A549 (cell line): ENCODE results near the gene BICRA. TPM values are rescaled to one million over a fixed set of nuclear protein-coding genes. Genes with fewer than 3 reads are reported as not detected.
"Not testable (repeated sequence)": the region's sequence is repeated elsewhere in the genome, so short reads cannot be mapped to it uniquely, and the experiment has no call there.

Experiments used
- ATAC-seq, 2 experiments: fragments of 200-7000 bp in 1 of 2; fragments of >200 bp in 1 of 2; cut with Nextera tagmentation in 1 of 2; cut with Tn5 transposase in 1 of 2; 3 replicates each; pipeline versions ENCODE4 v1.8.0 to v1.9.1; 2018 to 2020; ENCODE audit warnings: mild to moderate bottlenecking in 1 of 2, moderate library complexity in 1 of 2
- CTCF ChIA-PET: fragments of 300-600 bp; sonication (Branson Sonifier 250); formaldehyde crosslinking; extraction: SDS; loops from one replicate; lab custom pipeline; 2021; ENCODE audit warnings: antibody characterized with exemption, inconsistent platforms; lab: Yijun Ruan, JAX
- POLR2A ChIA-PET: fragments of 350-600 bp; formaldehyde crosslinking; extraction: SDS; loops from one replicate; lab custom pipeline; 2021; ENCODE audit warnings: antibody characterized with exemption, inconsistent platforms; lab: Yijun Ruan, JAX
- DNase-seq, 2 experiments: peaks; one replicate each; pipeline versions ENCODE4 v3.0.0 to v3.0.0-alpha.2; 2011 to 2016; ENCODE audit warnings: low read depth in 1 of 2, low spot score in 1 of 2
- FAIRE-seq: peaks from 2 replicates; lab custom pipeline; 2011; peaks lifted over from hg19 to GRCh38; lab: Jason Lieb, UNC
- H3K27ac ChIP-seq, 2 experiments: fragments of >200 bp; sonication (Bioruptor Twin); formaldehyde crosslinking; 3 replicates each; pipeline ENCODE4 v1.5.1; 2016 to 2017
- H3K4me1 ChIP-seq: fragments of >200 bp; sonication (Bioruptor Twin); formaldehyde crosslinking; 3 replicates; pipeline ENCODE4 v1.6.1; 2016
- H3K4me2 ChIP-seq: fragments of >200 bp; sonication (Bioruptor Twin); formaldehyde crosslinking; 3 replicates; pipeline ENCODE4 v1.6.1; 2016
- H3K4me3 ChIP-seq: fragments of >200 bp; sonication (Bioruptor Twin); formaldehyde crosslinking; 3 replicates; pipeline ENCODE4 v1.5.1; 2016
- H3K9me3 ChIP-seq: fragments of >200 bp; sonication (Bioruptor Twin); formaldehyde crosslinking; 3 replicates; pipeline ENCODE4 v1.6.1; 2016
- BHLHE40 ChIP-seq: IDR thresholded peaks from 2 replicates; pipeline ENCODE4 v1.6.1; 2012; ENCODE audit warnings: low read depth, low read length, inconsistent platforms
- CBX2 ChIP-seq: fragments of 200-600 bp; sonication (generic); IDR thresholded peaks from 2 replicates; pipeline ENCODE4 v1.6.1; 2016; ENCODE audit warnings: low read depth, mild to moderate bottlenecking, borderline replicate concordance
- CEBPB ChIP-seq, 2 experiments: fragments of >200 bp in 1 of 2; sonication (Bioruptor Twin) in 1 of 2; formaldehyde crosslinking in 1 of 2; IDR thresholded peaks; 2 replicates each; pipeline ENCODE4 v1.6.1; 2012 to 2016
- CHD4 ChIP-seq: fragments of 200-600 bp; sonication (generic); IDR thresholded peaks from 2 replicates; pipeline ENCODE4 v1.6.1; 2016; ENCODE audit warnings: antibody characterized with exemption, mild to moderate bottlenecking, borderline replicate concordance
- EP300 ChIP-seq, 2 experiments: fragments of >200 bp; sonication (Bioruptor Twin); formaldehyde crosslinking; IDR thresholded peaks; 2 replicates in 1 of 2; 3 replicates in 1 of 2; pipeline ENCODE4 v1.6.1; 2016 to 2017
- ESRRA ChIP-seq: fragments of 150-350 bp; IDR thresholded peaks from 2 replicates; pipeline ENCODE4 v1.6.1; 2014; ENCODE audit warnings: mild to moderate bottlenecking, low read length, borderline replicate concordance
- FOSL2 ChIP-seq, 2 experiments: fragments of 450-650 bp in 1 of 2; fragments of >200 bp in 1 of 2; sonication (Bioruptor Twin) in 1 of 2; formaldehyde crosslinking; IDR thresholded peaks; 2 replicates each; pipeline versions ENCODE4 v1.5.0 to v1.6.1; 2016 to 2020; ENCODE audit warnings: mild to moderate bottlenecking in 1 of 2, moderate library complexity in 1 of 2
- FOXS1 ChIP-seq: fragments of 250-450 bp; sonication (Bioruptor Pico); IDR thresholded peaks from 2 replicates; pipeline ENCODE4 v1.5.0; 2020; ENCODE audit warnings: mild to moderate bottlenecking, moderate library complexity
- HEYL ChIP-seq: fragments of 250-450 bp; sonication (Bioruptor Pico); IDR thresholded peaks from 2 replicates; pipeline ENCODE4 v1.8.0; 2021; ENCODE audit warnings: mild to moderate bottlenecking, moderate library complexity
- HOXB13 ChIP-seq: fragments of 250-450 bp; sonication (Bioruptor Pico); IDR thresholded peaks from 2 replicates; pipeline ENCODE4 v1.5.0; 2020; ENCODE audit warnings: low read depth, mild to moderate bottlenecking, moderate library complexity
- HOXB5 ChIP-seq: fragments of 250-450 bp; sonication (Bioruptor Pico); IDR thresholded peaks from 2 replicates; pipeline ENCODE4 v1.5.0; 2020; ENCODE audit warnings: mild to moderate bottlenecking, moderate library complexity
- JUN ChIP-seq, 2 experiments: fragments of >200 bp; sonication (Bioruptor Twin); formaldehyde crosslinking; IDR thresholded peaks; 2 replicates in 1 of 2; 3 replicates in 1 of 2; pipeline ENCODE4 v1.6.1; 2016 to 2017
- JUNB ChIP-seq: fragments of >200 bp; sonication (Bioruptor Twin); formaldehyde crosslinking; IDR thresholded peaks from 2 replicates; pipeline ENCODE4 v1.6.1; 2016
- KDM1A ChIP-seq: fragments of 200-600 bp; sonication (generic); IDR thresholded peaks from 2 replicates; pipeline ENCODE4 v1.6.1; 2016; ENCODE audit warnings: low read depth, mild to moderate bottlenecking
- KDM5A ChIP-seq: fragments of 200-600 bp; sonication (generic); IDR thresholded peaks from 2 replicates; pipeline ENCODE4 v1.6.1; 2016; ENCODE audit warnings: antibody characterized with exemption, mild to moderate bottlenecking
- MYC ChIP-seq: IDR thresholded peaks from 2 replicates; pipeline ENCODE4 v1.6.1; 2012; ENCODE audit warnings: mild to moderate bottlenecking, inconsistent platforms, low read length, improper control_type of control experiment, borderline replicate concordance
- NPAS2 ChIP-seq: fragments of 250-450 bp; sonication (Bioruptor Pico); IDR thresholded peaks from 2 replicates; pipeline ENCODE4 v1.8.0; 2022; ENCODE audit warnings: mild to moderate bottlenecking, moderate library complexity, borderline replicate concordance
- RAD21 ChIP-seq, 2 experiments: fragments of >200 bp in 1 of 2; sonication (Bioruptor Twin) in 1 of 2; formaldehyde crosslinking in 1 of 2; IDR thresholded peaks in 1 of 2; conservative IDR thresholded peaks in 1 of 2; 2 replicates in 1 of 2; 3 replicates in 1 of 2; pipeline ENCODE4 v1.6.1; 2012 to 2018; ENCODE audit warnings: inconsistent platforms in 1 of 2
- RCOR1 ChIP-seq: fragments of 150-350 bp; IDR thresholded peaks from 2 replicates; pipeline ENCODE4 v1.6.1; 2014; ENCODE audit warnings: antibody characterized with exemption, low read length, low read depth
- RFX5 ChIP-seq: fragments of 450-650 bp; IDR thresholded peaks from 2 replicates; pipeline ENCODE4 v1.7.1; 2014; ENCODE audit warnings: antibody characterized with exemption, mild to moderate bottlenecking, moderate library complexity
- SREBF2 ChIP-seq: fragments of 450-650 bp; IDR thresholded peaks from 2 replicates; pipeline ENCODE4 v1.6.1; 2014; ENCODE audit warnings: mild to moderate bottlenecking, moderate library complexity
- TP53 ChIP-seq: fragments of 250-450 bp; sonication (Bioruptor Pico); IDR thresholded peaks from 2 replicates; pipeline ENCODE4 v1.5.0; 2021; ENCODE audit warnings: mild to moderate bottlenecking, moderate library complexity
- ZC3H11A ChIP-seq: fragments of 450-650 bp; IDR thresholded peaks from 2 replicates; pipeline ENCODE4 v1.6.1; 2014; ENCODE audit warnings: antibody characterized with exemption, mild to moderate bottlenecking
- WGBS: methylation state at CpG from one replicate; pipeline ENCODE4 v1.1.6; 2017; ENCODE audit errors: missing lambda C conversion rate; 5-methylcytosine and 5-hydroxymethylcytosine counted together
- polyA plus RNA-seq, 4 experiments: library from polyadenylated mRNA; depleted of rRNA in 3 of 4; stranded (reverse); fragments of >200 nt; fragmentation: RNase III in 1 of 4; extraction: RNeasy Plus Mini Kit Qiagen cat#74134 plus additional on column Dnase treatment in 1 of 4; gene quantifications; 2 replicates in 3 of 4; 3 replicates in 1 of 4; pipeline ENCODE4 v1.2.3, GENCODE V29; 2011 to 2017
- TF ChIP-seq, protein P1 (sequence below): fragments of 250-450 bp; sonication (Bioruptor Pico); IDR thresholded peaks from 2 replicates; pipeline ENCODE4 v1.5.0; 2021; ENCODE audit warnings: mild to moderate bottlenecking, moderate library complexity, borderline replicate concordance
- TF ChIP-seq, protein P2 (sequence below): fragments of 200-600 bp; sonication (generic); IDR thresholded peaks from 2 replicates; pipeline ENCODE4 v1.6.1; 2016; ENCODE audit warnings: antibody characterized with exemption, mild to moderate bottlenecking, moderate library complexity
- TF ChIP-seq, protein P3 (sequence below): fragments of 150-350 bp; IDR thresholded peaks from 2 replicates; pipeline ENCODE4 v1.6.1; 2014; ENCODE audit warnings: low read depth, mild to moderate bottlenecking, low read length
- TF ChIP-seq, protein P4 (sequence below): fragments of >200 bp; sonication (Bioruptor Twin); formaldehyde crosslinking; IDR thresholded peaks from 2 replicates; pipeline ENCODE4 v1.6.1; 2016

BICRA gene
- polyA plus RNA-seq, 2 of the 4 experiments (the other 2 are of a cell fraction): 0.83 to 12.4 TPM

DNA sequence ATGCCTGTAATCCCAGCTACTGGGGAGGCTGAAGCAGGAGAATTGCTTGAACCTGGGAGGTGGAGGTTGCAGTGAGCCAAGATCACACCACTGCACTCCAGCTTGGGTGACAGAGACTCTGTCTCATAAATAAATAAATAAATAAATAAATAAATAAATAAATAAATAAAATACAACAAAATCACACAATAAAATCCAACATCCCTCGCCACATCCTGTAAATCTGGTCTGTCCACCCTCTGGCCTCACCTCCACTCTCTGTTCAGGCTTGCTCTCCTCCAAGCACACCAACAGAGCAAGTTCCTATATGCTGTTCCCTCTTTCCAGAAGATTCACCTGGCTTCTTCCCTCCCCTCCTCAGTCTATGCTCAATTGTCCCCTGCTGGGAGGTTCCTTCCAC is 25.8 kb upstream of the BICRA start:
- WGBS: 90% methylated on average over 1 of the region's 1 CpG
- H3K4me2 ChIP-seq, DNase-seq, H3K27ac ChIP-seq, ATAC-seq, POLR2A ChIA-PET, H3K4me3 ChIP-seq, FAIRE-seq: not testable (repeated sequence)
- CTCF ChIA-PET: interaction anchor here (1.2 to 3.8 kb wide), 3 partner anchors 43 to 67 kb away, joined by 4 to 16 read pairs (median 10); no protein-coding TSS in a partner anchor
- peak; percentile 99 for TF ChIP-seq ZC3H11A
- TF ChIP-seq, all 56 proteins: peak for 1; not testable (repeated sequence) for 55
- not testable (repeated sequence) for H3K4me1 ChIP-seq
- H3K9me3 ChIP-seq: peaks cover 19% of the 10 kb centered on the region

DNA sequence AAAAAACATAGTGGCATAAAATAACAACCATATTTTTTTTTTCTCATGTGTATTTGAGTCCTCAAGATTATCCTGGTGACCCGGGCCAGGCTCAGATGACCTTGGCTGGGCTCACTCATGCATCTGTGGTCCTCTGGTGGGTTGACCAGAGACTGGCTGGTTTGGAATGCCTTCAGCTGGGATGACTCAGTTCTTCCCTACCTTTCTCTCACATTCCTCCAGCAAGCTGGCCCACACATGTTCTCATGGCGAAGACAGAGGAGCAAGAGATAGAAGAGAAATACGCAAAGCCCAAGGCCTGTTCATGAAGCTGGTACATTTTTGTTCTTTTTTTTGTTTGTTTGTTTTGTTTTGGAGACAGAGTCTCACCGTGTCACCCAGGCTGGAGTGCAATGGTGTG is 21.6 kb upstream of the BICRA start:
- TF ChIP-seq HOXB5 (CRISPR knock-in tag): no peak
- no peak for TF ChIP-seq CBX2
- TF ChIP-seq, protein P1, sequence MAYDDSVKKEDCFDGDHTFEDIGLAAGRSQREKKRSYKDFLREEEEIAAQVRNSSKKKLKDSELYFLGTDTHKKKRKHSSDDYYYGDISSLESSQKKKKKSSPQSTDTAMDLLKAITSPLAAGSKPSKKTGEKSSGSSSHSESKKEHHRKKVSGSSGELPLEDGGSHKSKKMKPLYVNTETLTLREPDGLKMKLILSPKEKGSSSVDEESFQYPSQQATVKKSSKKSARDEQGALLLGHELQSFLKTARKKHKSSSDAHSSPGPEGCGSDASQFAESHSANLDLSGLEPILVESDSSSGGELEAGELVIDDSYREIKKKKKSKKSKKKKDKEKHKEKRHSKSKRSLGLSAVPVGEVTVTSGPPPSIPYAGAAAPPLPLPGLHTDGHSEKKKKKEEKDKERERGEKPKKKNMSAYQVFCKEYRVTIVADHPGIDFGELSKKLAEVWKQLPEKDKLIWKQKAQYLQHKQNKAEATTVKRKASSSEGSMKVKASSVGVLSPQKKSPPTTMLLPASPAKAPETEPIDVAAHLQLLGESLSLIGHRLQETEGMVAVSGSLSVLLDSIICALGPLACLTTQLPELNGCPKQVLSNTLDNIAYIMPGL (CRISPR knock-in tag): no peak
- TF ChIP-seq FOXS1 (CRISPR knock-in tag): no peak
- TF ChIP-seq HOXB13 (CRISPR knock-in tag): no peak
- no peak for TF ChIP-seq SREBF2
- TF ChIP-seq JUNB: no peak
- no peak for TF ChIP-seq KDM5A
- TF ChIP-seq, protein P2, sequence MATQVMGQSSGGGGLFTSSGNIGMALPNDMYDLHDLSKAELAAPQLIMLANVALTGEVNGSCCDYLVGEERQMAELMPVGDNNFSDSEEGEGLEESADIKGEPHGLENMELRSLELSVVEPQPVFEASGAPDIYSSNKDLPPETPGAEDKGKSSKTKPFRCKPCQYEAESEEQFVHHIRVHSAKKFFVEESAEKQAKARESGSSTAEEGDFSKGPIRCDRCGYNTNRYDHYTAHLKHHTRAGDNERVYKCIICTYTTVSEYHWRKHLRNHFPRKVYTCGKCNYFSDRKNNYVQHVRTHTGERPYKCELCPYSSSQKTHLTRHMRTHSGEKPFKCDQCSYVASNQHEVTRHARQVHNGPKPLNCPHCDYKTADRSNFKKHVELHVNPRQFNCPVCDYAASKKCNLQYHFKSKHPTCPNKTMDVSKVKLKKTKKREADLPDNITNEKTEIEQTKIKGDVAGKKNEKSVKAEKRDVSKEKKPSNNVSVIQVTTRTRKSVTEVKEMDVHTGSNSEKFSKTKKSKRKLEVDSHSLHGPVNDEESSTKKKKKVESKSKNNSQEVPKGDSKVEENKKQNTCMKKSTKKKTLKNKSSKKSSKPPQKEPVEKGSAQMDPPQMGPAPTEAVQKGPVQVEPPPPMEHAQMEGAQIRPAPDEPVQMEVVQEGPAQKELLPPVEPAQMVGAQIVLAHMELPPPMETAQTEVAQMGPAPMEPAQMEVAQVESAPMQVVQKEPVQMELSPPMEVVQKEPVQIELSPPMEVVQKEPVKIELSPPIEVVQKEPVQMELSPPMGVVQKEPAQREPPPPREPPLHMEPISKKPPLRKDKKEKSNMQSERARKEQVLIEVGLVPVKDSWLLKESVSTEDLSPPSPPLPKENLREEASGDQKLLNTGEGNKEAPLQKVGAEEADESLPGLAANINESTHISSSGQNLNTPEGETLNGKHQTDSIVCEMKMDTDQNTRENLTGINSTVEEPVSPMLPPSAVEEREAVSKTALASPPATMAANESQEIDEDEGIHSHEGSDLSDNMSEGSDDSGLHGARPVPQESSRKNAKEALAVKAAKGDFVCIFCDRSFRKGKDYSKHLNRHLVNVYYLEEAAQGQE: no peak
- TF ChIP-seq NPAS2: no peak
- TF ChIP-seq RCOR1: no peak
- TF ChIP-seq EP300 (IDR thresholded peaks at IDR 0.05): no peak
- TF ChIP-seq FOSL2 (IDR thresholded peaks at IDR 0.05): no peak
- no peak for TF ChIP-seq FOSL2 (CRISPR knock-in tag; IDR thresholded peaks at IDR 0.05)
- TF ChIP-seq TP53 (CRISPR knock-in tag): no peak
- TF ChIP-seq, protein P3, sequence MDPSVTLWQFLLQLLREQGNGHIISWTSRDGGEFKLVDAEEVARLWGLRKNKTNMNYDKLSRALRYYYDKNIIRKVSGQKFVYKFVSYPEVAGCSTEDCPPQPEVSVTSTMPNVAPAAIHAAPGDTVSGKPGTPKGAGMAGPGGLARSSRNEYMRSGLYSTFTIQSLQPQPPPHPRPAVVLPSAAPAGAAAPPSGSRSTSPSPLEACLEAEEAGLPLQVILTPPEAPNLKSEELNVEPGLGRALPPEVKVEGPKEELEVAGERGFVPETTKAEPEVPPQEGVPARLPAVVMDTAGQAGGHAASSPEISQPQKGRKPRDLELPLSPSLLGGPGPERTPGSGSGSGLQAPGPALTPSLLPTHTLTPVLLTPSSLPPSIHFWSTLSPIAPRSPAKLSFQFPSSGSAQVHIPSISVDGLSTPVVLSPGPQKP: no peak
- WGBS: 60% methylated on average over 4 of the region's 4 CpGs
- CTCF ChIA-PET: interaction anchor here (2.4 to 2.9 kb wide), 2 partner anchors 72 to 111 kb away, joined by 6 to 8 read pairs; partner anchors contain the start of gene NAPA
- no peak for FAIRE-seq
- POLR2A ChIA-PET: no interaction called here
- H3K9me3 ChIP-seq: peaks cover 22% of the 10 kb centered on the region
- H3K4me1 ChIP-seq: no peaks in the 10 kb centered on the region
- H3K27ac ChIP-seq: no peak overlapping the region
- H3K4me3 ChIP-seq: no peak overlapping the region
- ATAC-seq: no peak
- DNase-seq: no peak
- no peak overlapping the region for H3K4me2 ChIP-seq

DNA sequence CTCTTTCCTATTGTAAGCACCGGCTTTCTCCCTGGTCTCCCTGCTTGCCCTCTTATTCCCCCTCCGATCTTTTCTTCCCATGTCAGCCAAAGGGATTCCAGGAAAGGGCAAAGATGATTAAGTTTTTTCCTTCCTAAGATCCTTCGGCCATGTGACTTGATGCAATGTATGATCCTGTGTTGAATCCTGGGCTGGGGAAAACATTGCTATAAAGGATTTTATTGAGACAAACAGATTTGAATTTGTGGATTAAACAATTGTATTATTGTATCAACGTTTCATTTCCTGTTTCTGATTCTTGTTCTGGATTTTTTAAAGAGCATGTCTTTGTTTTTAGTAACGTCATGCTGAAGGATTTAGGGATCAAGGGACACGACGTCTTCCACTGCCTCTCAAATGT is 19.1 kb upstream of the BICRA start:
- Histone ChIP-seq H3K4me3 (no peak overlapping the region), H3K9me3 (peaks cover 22% of the 10 kb centered on the region), H3K27ac (no peak overlapping the region), H3K4me2 (no peak overlapping the region), H3K4me1 (no peaks in the 10 kb centered on the region)
- DNase-seq: no peak
- 51% methylated on average over 7 of the region's 7 CpGs for WGBS
- ATAC-seq: no peak
- CTCF ChIA-PET: interaction anchor here (1.1 to 2.4 kb wide), 3 partner anchors 61 to 153 kb away, joined by 3 to 6 read pairs (median 4); partner anchors contain the start of gene NAPA
- POLR2A ChIA-PET: no interaction called here
- FAIRE-seq: no peak
- no peak for TF ChIP-seq TP53 (CRISPR knock-in tag)
- TF ChIP-seq, protein P4, sequence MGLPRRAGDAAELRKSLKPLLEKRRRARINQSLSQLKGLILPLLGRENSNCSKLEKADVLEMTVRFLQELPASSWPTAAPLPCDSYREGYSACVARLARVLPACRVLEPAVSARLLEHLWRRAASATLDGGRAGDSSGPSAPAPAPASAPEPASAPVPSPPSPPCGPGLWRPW: no peak
- TF ChIP-seq KDM1A: no peak
- no peak for TF ChIP-seq BHLHE40
- no peak for TF ChIP-seq JUN (IDR thresholded peaks at IDR 0.05)
- TF ChIP-seq KDM5A: no peak
- TF ChIP-seq HOXB5 (CRISPR knock-in tag): no peak
- TF ChIP-seq HEYL (CRISPR knock-in tag): no peak
- TF ChIP-seq CHD4: no peak
- TF ChIP-seq SREBF2: no peak
- no peak for TF ChIP-seq RFX5
- TF ChIP-seq MYC: no peak
- TF ChIP-seq ESRRA: no peak
- no peak for TF ChIP-seq CEBPB (IDR thresholded peaks at IDR 0.05)
- no peak for TF ChIP-seq RAD21 (conservative IDR thresholded peaks at IDR 0.05 in 1 of 2, IDR thresholded peaks at IDR 0.05 in 1 of 2)
